GM10248 (cell line): ENCODE results near the gene SORCS3.

Experiments used
- CTCF ChIA-PET: fragments of 300-600 bp; sonication (Branson Sonifier 250); formaldehyde crosslinking; extraction: SDS; loops from one replicate; lab custom pipeline; 2021; ENCODE audit warnings: antibody characterized with exemption; lab: Yijun Ruan, JAX
- POLR2A ChIA-PET: fragments of 350-650 bp; sonication (Branson Sonifier 250); formaldehyde crosslinking; extraction: SDS; loops from one replicate; lab custom pipeline; 2020; ENCODE audit warnings: antibody characterized with exemption; lab: Yijun Ruan, JAX
- DNase-seq: peaks from one replicate; pipeline ENCODE4 v3.0.0; 2012; ENCODE audit errors: extremely low spot score
- TF ChIP-seq, protein P1 (sequence below): IDR thresholded peaks from 2 replicates; pipeline ENCODE4 v1.5.1; 2012; ENCODE audit warnings: mild to moderate bottlenecking, low read depth; ENCODE audit errors: extremely low read depth, missing control alignments, control extremely low read depth

Gene SORCS3

DNA sequence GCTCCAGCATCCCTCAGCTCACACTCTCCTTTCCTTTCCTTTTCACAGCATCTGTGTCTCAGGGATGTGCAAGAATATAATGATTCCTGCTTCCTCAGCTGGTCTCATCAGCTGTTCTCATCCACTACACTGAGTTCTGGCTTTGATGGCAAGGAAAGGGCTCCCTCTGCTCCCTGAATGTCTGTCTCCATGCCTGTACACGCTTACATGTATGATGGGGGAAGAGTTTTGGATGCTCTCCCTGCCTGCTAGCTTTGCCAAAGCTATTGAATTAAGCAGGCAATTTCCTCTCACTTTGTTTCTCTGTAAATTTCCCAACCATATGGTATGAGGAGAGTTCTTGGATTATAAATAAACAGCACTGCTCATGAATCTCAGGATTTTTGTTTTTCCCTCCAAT, 254.5 kb downstream of the SORCS3 start:
- POLR2A ChIA-PET: no interaction called here
- CTCF ChIA-PET: interaction anchor here (1.5 kb wide), 1 partner anchor 11 kb away, joined by 3 read pairs; no protein-coding TSS in a partner anchor
- no peak for DNase-seq
- TF ChIP-seq, protein P1, sequence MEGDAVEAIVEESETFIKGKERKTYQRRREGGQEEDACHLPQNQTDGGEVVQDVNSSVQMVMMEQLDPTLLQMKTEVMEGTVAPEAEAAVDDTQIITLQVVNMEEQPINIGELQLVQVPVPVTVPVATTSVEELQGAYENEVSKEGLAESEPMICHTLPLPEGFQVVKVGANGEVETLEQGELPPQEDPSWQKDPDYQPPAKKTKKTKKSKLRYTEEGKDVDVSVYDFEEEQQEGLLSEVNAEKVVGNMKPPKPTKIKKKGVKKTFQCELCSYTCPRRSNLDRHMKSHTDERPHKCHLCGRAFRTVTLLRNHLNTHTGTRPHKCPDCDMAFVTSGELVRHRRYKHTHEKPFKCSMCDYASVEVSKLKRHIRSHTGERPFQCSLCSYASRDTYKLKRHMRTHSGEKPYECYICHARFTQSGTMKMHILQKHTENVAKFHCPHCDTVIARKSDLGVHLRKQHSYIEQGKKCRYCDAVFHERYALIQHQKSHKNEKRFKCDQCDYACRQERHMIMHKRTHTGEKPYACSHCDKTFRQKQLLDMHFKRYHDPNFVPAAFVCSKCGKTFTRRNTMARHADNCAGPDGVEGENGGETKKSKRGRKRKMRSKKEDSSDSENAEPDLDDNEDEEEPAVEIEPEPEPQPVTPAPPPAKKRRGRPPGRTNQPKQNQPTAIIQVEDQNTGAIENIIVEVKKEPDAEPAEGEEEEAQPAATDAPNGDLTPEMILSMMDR: no peak

DNA sequence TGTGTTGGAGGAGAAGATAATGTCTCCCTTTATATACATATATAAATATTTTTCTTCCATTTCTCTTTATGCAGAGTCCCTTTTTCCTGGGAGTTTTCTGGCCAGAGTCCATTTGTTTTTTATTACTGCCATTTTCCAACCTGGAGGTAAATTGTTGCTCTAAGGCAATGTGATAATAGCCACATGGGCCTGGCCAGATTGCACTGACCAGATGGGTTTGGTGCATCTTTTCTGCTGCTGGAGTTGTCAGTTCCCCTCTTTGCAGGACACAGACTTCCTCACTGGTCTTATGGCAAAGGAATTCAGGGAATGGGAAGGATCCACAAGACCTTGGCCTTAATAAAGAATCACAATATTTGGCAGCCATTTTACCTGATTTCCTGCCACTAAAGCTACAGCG, 254.9 kb downstream of the SORCS3 start:
- TF ChIP-seq, protein P1: no peak
- ChIA-PET CTCF (interaction anchor here (1.5 kb wide), 1 partner anchor 10 kb away, joined by 3 read pairs; no protein-coding TSS in a partner anchor), POLR2A (no interaction called here)
- no peak for DNase-seq

DNA sequence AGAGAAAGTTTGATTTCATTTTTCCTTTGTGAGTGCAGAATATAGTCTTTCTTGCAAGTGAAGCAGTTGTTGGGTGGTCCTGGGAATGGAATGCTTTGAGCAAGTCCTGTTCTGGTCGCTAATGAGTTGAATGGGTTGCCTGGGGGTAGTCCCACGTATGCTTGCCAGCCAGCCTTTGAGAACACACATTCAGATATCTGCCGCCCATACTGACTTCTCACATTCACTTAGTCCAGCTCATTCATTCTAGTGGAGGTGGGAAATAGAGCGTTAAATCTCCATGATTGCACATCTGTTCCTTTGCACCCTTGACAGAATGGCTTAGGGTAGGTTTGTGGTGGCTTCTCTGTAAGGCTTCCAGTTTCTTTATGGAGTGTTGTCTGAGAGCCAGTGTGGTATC, 256.6 kb downstream of the SORCS3 start:
- CTCF ChIA-PET: interaction anchor here (1.3 kb wide), 1 partner anchor 14 kb away, joined by 4 read pairs; no protein-coding TSS in a partner anchor
- no peak for DNase-seq
- POLR2A ChIA-PET: no interaction called here
- TF ChIP-seq, protein P1: no peak

DNA sequence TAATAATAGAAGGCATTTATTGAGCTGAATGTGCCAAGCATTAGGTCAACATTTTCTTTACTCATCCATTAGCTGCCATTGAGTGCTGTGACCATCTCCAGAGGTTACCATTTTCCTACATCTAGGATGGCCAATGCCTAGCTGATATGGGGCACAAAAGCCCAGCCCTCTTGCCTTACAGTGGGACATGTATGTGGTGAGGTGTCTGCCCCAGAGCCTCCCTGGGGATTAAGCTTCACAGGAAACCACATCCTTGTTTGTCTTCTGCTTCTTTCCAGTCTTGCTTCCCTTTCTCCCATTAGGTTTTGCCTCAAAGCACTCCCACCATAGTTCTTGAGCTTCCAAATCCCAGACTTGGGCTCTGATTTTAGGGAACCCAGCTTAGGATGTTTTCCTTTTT, 258.7 kb downstream of the SORCS3 start:
- TF ChIP-seq, protein P1: no peak
- ChIA-PET POLR2A (no interaction called here), CTCF (interaction anchor here (0.9 to 1.8 kb wide), 3 partner anchors 9 to 344 kb away, joined by 4 read pairs; no protein-coding TSS in a partner anchor)
- DNase-seq: no peak

DNA sequence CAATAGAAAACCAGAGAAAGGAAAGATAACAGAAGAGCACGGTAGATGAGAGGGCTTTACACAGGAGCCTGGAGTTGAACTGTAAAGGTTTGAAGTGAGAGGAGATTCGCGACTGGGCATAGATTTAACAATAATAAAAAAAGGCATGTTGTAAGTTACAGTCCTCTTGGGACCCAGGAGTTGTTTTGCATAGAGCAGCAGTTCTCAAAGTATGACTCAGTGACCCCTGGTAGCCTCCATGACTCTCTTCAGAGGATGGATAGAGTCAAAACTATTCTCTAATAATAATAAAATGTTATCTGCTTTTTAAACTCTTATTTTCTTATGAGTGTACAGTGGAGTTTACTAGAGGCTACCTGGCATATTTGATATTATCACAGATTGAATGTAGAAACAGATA, 262.3 kb downstream of the SORCS3 start:
- ChIA-PET CTCF (no interaction called here), POLR2A (no interaction called here)
- no peak for DNase-seq
- TF ChIP-seq, protein P1: no peak

DNA sequence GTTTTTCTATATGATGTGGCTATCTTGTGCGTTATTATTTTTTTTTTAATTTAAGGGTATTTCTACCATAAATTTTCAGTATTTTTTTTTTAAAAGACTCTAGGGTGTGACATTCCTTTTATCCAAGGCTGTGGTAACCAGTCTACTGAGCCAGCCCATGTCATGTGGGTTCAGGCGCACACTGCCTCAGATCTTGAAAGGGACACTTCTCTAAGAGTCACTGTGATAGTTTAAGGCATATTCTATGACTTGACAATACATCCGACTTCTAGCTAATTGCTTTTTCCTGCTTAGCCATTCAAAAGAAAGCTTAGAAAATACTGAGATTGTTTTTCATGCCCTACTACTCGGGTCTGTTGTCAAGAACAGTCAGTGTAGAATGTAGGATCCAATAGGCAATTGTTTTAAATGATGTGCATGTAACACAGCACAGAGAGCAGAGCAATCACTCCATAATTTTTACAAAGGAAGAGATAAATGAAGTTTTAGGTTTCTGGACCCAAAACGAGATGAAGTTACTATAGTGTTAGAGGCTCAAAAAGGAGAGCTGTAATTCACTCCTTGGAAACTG, 263.7 kb downstream of the SORCS3 start:
- ChIA-PET CTCF (no interaction called here), POLR2A (no interaction called here)
- TF ChIP-seq, protein P1: no peak
- no peak for DNase-seq
